PFSK-1 (cell line): ENCODE measurements around the gene TCTN1.

ENCODE experiments used
- FOXP2 ChIP-seq: optimal IDR thresholded peaks from 2 replicates; pipeline ENCODE3; 2011; ENCODE audit warnings: borderline replicate concordance, control low read depth, inconsistent platforms; ENCODE audit not compliant: insufficient read depth; ENCODE audit errors: extremely low read length, extremely low read depth
- POLR2AphosphoS5 ChIP-seq: IDR thresholded peaks from 2 replicates; pipeline ENCODE4 v1.6.1; 2012; ENCODE audit warnings: low read depth, mild to moderate bottlenecking, control low read depth, low read length, moderate library complexity
- SIN3A ChIP-seq: IDR thresholded peaks from 2 replicates; pipeline ENCODE4 v1.6.1; 2012; ENCODE audit warnings: mild to moderate bottlenecking, low read length, moderate library complexity, borderline replicate concordance; ENCODE audit not compliant: insufficient read depth
- TAF1 ChIP-seq: IDR thresholded peaks from 2 replicates; pipeline ENCODE4 v1.6.1; 2012; ENCODE audit warnings: low read length, control low read depth, borderline replicate concordance; ENCODE audit not compliant: insufficient read depth
- TF ChIP-seq, protein P1 (sequence below), 2 experiments: IDR thresholded peaks; 2 replicates each; pipeline versions ENCODE4 v1.6.1 to v1.8.0; 2011 to 2012; ENCODE audit warnings: low read depth in 2 of 2, low read length in 2 of 2, control low read depth in 1 of 2, inconsistent platforms in 1 of 2, mild to moderate bottlenecking in 1 of 2, moderate library complexity in 1 of 2; ENCODE audit not compliant: insufficient read depth in 1 of 2

The TCTN1 gene

DNA sequence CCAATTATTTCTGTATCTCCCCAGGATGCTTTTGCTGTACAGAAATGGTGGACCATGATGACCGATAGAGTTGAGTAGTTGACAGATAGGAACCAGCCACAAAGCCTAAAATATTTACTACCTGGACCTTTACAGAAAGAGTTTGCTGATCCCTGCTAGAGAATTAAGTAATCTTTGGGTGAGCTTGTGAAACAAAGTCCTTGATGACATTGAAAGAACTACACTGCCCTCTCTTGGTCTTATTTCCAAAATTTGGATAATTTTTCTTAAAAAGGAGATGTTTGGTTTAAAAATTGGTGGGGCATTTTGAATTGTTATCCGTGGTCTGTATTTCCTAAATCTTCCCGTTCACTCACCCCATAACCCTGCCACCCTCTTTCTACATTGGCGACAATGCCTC lies 13.7 kb upstream of the TCTN1 start:
- TF ChIP-seq SIN3A (no peak), POLR2AphosphoS5 (no peak), TAF1 (no peak), FOXP2 (no peak)
- TF ChIP-seq, protein P1, sequence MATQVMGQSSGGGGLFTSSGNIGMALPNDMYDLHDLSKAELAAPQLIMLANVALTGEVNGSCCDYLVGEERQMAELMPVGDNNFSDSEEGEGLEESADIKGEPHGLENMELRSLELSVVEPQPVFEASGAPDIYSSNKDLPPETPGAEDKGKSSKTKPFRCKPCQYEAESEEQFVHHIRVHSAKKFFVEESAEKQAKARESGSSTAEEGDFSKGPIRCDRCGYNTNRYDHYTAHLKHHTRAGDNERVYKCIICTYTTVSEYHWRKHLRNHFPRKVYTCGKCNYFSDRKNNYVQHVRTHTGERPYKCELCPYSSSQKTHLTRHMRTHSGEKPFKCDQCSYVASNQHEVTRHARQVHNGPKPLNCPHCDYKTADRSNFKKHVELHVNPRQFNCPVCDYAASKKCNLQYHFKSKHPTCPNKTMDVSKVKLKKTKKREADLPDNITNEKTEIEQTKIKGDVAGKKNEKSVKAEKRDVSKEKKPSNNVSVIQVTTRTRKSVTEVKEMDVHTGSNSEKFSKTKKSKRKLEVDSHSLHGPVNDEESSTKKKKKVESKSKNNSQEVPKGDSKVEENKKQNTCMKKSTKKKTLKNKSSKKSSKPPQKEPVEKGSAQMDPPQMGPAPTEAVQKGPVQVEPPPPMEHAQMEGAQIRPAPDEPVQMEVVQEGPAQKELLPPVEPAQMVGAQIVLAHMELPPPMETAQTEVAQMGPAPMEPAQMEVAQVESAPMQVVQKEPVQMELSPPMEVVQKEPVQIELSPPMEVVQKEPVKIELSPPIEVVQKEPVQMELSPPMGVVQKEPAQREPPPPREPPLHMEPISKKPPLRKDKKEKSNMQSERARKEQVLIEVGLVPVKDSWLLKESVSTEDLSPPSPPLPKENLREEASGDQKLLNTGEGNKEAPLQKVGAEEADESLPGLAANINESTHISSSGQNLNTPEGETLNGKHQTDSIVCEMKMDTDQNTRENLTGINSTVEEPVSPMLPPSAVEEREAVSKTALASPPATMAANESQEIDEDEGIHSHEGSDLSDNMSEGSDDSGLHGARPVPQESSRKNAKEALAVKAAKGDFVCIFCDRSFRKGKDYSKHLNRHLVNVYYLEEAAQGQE (IDR thresholded peaks at IDR 0.05; ENCODE audit: insufficient read depth in 1 of 2, low read depth in 2 of 2, low read length in 2 of 2) = no peak

DNA sequence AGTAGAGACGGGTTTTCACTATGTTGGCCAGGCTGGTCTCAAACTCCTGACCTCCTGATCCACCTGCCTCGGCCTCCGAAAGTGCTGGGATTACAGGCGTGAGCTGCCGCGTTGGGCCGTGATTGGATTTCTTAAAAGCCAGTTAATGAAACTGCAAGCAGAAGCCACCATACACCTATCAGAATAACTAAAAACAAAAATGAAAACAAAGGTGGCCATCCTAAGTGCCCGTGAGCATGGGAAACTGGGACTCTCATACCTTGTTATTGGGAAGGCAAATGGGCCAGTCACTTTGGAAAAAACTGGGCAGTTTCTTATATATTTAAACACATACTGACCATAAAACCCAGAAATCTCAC lies 7.7 kb upstream of the TCTN1 start:
- TF ChIP-seq FOXP2 (no peak), TAF1 (no peak), SIN3A (no peak), POLR2AphosphoS5 (no peak)
- TF ChIP-seq, protein P1 (IDR thresholded peaks at IDR 0.05; ENCODE audit: insufficient read depth in 1 of 2, low read depth in 2 of 2, low read length in 2 of 2) = no peak

DNA sequence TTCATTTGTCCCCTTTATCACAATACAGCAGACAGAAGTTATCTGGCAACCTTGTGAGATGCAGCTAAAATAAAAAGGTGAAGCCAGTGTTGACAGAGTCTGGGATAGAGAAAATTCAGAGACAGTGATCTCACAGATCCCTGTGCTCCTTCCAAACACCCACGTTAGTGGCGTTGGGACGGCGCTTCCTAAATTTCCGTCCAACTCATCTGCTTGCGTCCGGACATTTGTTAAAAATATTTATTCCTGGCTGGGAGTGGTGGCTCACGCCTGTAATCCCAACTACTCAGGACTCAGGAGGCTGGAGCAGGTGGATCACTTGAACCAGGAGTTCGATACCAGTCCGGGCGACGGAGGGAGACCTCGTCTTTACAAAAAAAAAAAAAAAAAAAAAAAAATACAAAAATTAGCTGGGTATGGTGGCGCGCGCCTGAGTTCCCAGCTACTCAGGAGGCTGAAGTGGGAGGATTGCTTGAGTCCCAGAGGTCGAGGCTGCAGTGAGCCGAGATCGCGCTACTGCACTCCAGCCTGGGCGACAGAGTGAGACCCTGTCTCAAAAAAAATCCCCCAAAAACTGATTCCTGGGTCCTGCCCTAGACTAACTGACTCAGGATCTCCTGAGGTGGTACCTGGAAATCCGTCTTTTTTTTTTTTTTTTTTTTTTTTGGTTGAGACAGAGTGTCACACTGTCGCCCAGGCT lies 708 bp upstream of the TCTN1 start:
- no peak for TF ChIP-seq POLR2AphosphoS5

GRCh38 chr12:110615171-110615570 lies 1.2 kb downstream of the TCTN1 start:
- TF ChIP-seq, protein P1 (IDR thresholded peaks at IDR 0.05; ENCODE audit: insufficient read depth in 1 of 2, low read depth in 2 of 2, low read length in 2 of 2) = no peak
- TF ChIP-seq SIN3A (no peak), TAF1 (no peak), FOXP2 (no peak), POLR2AphosphoS5 (no peak)

DNA sequence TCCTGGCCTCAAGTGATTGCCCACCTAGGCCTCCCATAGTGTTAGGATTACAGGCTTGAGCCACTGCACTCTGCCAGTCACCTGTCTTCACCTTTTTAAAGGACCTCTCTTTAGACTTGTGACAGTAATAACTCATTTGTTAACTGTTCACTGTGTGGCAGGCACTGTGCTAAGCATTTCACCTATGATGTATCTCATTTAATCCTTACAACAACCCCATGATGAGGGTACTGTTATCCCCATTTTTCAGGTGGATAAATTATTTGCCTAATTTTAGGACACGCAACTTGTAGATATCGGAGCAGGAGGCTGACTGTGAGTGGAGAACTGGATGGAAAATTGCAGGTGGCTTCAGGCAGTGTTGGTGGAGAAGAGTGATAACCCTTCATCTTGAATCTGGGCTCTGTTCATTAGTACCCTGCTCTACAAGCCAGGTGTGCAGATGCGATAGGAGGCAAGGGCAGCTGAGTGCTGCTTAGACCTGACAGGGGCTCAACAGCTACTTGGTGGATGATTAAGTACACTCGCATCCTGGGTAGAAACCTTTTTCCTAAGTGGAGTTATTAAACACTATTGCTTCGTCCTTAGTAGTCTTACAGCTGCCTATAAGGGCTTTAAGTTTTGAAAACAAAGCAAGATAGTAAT lies 2.7 kb downstream of the TCTN1 start:
- no peak for TF ChIP-seq FOXP2
- no peak for TF ChIP-seq SIN3A

- TF ChIP-seq SIN3A = no peak
- TF ChIP-seq, protein P1 (IDR thresholded peaks at IDR 0.05; ENCODE audit: insufficient read depth in 1 of 2, low read depth in 2 of 2, low read length in 2 of 2) = no peak
- TF ChIP-seq TAF1 = no peak
- TF ChIP-seq FOXP2 = no peak
- no peak for TF ChIP-seq POLR2AphosphoS5
Observed at GRCh38 chr12:110619534-110619953, 5.6 kb downstream of the TCTN1 start.
